ES-I3 (cell line): Measurements from ENCODE around the gene TRIM34.
A peak's percentile ranks its signal among the peaks of the same experiment; 100 is the strongest.
"Not testable (repeated sequence)": the region's sequence is repeated elsewhere in the genome, so short reads cannot be mapped to it uniquely, and the experiment has no call there.

Experiments used
- H3K36me3 ChIP-seq: 2 replicates; pipeline ENCODE4 v1.6.1; 2013; ENCODE audit warnings: mild to moderate bottlenecking, low read length, control low read depth, moderate library complexity; ENCODE audit not compliant: insufficient read depth
- H3K4me1 ChIP-seq: 2 replicates; pipeline ENCODE4 v1.6.1; 2013; ENCODE audit warnings: mild to moderate bottlenecking, control low read depth, low read length; ENCODE audit not compliant: insufficient read depth
- H3K9ac ChIP-seq: 2 replicates; pipeline ENCODE4 v1.6.1; 2013; ENCODE audit warnings: low read depth, mild to moderate bottlenecking, low read length, moderate library complexity
- H3K9me3 ChIP-seq: 2 replicates; pipeline ENCODE4 v1.6.1; 2013; ENCODE audit warnings: mild to moderate bottlenecking, low read length, moderate library complexity; ENCODE audit not compliant: control insufficient read depth, insufficient read depth

The TRIM34 gene, protein sequence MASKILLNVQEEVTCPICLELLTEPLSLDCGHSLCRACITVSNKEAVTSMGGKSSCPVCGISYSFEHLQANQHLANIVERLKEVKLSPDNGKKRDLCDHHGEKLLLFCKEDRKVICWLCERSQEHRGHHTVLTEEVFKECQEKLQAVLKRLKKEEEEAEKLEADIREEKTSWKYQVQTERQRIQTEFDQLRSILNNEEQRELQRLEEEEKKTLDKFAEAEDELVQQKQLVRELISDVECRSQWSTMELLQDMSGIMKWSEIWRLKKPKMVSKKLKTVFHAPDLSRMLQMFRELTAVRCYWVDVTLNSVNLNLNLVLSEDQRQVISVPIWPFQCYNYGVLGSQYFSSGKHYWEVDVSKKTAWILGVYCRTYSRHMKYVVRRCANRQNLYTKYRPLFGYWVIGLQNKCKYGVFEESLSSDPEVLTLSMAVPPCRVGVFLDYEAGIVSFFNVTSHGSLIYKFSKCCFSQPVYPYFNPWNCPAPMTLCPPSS

DNA sequence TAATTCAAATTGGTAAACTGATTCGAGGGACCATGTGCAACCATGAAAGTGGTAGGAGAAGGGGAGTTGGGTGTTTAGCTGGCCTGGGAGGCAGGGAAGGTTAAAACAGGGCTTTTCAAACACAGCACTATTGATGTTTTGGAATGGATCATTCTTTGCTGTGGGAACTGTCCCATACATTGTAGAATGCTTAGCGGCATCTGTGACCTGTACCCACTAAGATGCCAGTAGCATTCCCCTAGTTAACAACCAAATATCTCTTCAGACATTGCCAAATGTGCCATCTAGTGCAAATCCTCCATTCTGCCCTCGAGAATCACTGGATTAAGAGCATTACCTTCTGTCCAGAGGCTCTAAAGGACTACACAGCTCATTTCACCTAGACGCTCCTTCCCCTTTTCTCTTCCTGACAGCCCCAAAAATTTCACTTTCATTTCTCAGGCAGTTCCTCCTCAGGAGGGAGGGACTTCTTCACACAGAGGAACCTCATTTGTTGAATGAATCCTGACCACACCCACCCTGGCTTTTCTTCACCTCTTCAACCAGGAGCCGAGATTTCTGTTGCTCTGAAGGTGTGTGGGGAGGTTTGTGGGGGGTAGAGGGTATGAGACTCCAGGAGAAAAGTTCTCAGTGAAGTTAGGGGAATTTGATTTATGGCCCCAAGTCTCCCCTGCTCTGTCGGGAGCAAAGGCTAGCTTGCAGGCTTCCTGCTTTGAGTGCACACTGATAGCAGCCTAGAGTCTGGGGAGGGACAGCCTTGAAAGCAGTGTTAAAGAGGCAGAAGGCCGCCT lies at the start of gene TRIM34:
TSS of gene TRIM34 (plus strand) at position 513 of the 791 bp plus-strand sequence. CDS start 7,331 bp downstream, outside the sequence.
- Histone ChIP-seq H3K36me3 (no peaks in the 10 kb centered on the region), H3K4me1 (peaks cover 17% of the 10 kb centered on the region), H3K9me3 (no peaks in the 10 kb centered on the region), H3K9ac (peak within 1 kb of the TSS; percentile 35; the same call in 1 of the 2 replicates)

DNA sequence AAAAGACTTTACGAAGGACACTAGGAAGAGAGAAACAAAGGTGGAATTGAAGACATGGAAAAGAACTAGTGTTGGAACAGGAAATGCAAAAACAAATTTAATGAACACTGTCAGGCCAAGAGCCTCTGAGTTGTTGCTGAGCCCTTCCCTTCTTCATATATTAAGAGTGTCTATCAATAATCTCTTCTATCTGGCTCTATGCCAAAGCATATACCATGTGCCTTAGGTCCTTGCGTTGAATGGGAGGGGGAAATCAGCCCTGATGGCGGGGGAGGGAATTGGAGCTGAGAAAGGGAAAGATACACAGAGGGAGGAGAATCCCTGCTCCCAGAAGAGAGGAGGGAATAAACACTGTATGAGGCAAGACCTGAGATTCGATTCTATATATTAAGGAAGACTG lies 49.6 kb upstream of the TRIM34 start:
- Histone ChIP-seq H3K9me3 (no peaks in the 10 kb centered on the region), H3K9ac (no peak overlapping the region), H3K36me3 (no peaks in the 10 kb centered on the region), H3K4me1 (no peaks in the 10 kb centered on the region)

DNA sequence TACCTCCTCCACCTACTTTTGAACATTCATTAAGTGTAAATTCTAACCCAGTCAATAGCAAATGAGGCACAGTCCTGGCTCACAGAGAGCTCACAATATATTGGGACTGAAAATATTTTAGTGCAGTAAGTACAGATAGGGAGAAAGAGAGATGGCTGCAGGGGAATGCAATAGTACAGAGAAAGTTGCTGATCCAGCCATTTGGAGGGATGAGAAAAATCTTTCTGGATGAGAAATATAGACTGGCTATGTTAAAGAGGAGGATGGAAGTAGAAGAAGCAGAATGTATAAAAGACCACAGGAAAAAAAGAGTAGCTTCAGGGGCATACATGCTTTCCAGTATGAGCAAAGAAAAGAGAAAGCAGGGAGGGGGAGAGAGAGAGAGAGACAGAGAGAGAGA lies 47.7 kb upstream of the TRIM34 start:
- Histone ChIP-seq H3K4me1 (no peaks in the 10 kb centered on the region), H3K9me3 (no peaks in the 10 kb centered on the region), H3K36me3 (no peaks in the 10 kb centered on the region), H3K9ac (no peak overlapping the region)

DNA sequence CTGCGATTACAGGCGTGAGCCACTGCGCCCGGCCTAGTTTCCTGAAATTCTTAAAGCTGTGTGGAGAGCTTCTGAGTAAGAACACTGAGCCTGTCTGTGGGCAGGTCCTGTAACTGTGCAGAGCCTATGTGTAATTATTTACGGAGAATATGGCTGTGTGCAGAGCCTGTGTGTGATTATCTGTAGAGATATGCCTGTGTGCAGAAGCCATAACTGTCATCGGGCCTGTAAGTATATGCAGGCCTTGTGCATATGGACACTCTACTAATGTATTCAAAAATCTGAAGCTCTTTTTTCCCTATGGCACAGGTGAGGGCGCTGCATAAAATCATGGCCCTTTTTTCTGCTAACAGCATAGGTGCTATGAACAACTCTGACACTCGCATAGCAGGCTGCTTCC lies 44.2 kb upstream of the TRIM34 start, which contains the start of gene OR52B6:
TSS of gene OR52B6 (plus strand) at position 301 of the 400 bp plus-strand sequence. CDS start at position 301, 0 bp downstream.
- Histone ChIP-seq H3K9ac (no peak within 1 kb of the TSS), H3K4me1 (no peaks in the 10 kb centered on the region), H3K36me3 (no peaks in the 10 kb centered on the region), H3K9me3 (no peaks in the 10 kb centered on the region)

DNA sequence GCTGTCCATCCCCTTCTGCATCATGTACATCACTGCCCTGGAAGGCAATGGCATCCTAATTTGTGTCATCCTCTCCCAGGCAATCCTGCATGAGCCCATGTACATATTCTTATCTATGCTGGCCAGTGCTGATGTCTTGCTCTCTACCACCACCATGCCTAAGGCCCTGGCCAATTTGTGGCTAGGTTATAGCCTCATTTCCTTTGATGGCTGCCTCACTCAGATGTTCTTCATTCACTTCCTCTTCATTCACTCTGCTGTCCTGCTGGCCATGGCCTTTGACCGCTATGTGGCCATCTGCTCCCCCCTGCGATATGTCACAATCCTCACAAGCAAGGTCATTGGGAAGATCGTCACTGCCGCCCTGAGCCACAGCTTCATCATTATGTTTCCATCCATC lies 43.8 kb upstream of the TRIM34 start:
- Histone ChIP-seq H3K9me3 (no peaks in the 10 kb centered on the region), H3K4me1 (no peaks in the 10 kb centered on the region), H3K36me3 (no peaks in the 10 kb centered on the region), H3K9ac (no peak overlapping the region)

DNA sequence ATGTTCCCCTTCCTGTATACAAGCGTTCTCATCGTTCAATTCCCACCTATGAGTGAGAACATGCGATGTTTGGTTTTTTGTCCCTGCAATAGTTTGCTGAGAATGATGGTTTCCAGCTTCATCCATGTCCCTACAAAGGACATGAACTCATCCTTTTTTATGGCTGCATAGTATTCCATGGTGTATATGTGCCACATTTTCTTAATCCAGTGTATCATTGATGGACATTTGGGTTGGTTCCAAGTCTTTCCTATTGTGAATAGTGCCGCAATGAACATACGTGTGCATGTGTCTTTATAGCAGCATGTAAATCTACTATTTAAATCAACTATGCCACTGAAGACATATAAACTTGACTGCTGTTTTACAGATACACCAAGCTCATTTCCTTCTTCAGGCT lies 40.3 kb upstream of the TRIM34 start:
- H3K4me1 ChIP-seq, H3K36me3 ChIP-seq, H3K9me3 ChIP-seq, H3K9ac ChIP-seq: not testable (repeated sequence)

DNA sequence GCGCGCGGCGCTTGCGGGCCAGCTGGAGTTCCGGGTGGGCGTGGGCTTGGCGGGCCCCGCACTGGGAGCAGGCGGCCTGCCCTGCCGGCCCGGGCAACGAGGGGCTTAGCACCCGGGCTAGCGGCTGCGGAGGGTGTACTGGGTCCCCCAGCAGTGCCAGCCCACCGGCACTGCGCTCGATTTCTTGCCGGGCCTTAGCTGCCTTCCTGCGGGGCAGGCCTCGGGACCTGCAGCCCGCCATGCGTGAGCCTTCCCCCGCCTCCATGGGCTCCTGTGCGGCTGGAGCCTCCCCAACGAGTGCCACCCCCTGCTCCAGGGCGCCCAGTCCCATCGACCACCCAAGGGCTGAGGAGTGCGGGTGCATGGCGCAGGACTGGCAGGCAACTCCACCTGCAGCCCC lies 34.9 kb upstream of the TRIM34 start:
- H3K9me3 ChIP-seq, H3K36me3 ChIP-seq, H3K4me1 ChIP-seq, H3K9ac ChIP-seq: not testable (repeated sequence)

DNA sequence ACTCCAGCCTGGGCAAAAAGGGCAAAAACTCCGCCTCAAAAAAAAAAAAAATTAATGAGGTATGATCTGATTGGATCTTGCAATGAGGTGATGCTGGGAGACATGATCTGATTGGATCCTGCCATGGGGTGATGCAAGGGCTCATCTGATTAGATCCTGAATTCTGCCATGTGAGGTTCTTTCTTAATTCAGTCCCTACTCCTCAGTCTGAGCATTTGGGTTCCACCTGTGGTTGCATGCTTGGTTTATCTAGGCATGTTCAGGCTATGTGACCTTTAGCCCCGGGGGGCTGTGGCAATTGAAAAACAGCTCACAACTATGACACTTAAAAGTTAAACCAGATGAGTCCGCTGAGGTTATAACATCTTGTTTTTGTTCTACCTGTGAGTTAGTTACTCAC lies 33.2 kb upstream of the TRIM34 start:
- Histone ChIP-seq H3K9me3 (no peaks in the 10 kb centered on the region), H3K4me1 (no peaks in the 10 kb centered on the region), H3K36me3 (no peaks in the 10 kb centered on the region), H3K9ac (no peak overlapping the region)

DNA sequence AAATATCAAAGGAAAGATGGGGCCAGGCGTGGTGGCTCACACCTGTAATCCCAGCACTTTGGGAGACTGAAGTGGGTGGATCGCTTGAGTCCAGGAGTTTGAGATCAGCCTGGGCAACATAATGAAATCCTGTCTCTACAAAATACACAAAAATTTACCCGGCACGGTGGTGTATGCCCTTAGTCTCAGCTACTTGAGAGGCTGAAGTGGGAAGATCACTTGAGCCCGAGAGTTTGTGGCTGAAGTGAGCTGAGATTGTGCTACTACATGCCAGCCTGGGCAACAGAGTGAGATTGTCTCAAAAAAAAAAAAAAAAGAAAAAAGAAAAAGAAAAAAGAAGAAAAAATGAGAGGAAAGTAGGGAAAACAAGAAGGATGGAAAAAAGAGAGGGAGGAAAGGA lies 32.2 kb upstream of the TRIM34 start:
- Histone ChIP-seq H3K9ac (no peak overlapping the region), H3K9me3 (no peaks in the 10 kb centered on the region), H3K36me3 (no peaks in the 10 kb centered on the region), H3K4me1 (no peaks in the 10 kb centered on the region)

DNA sequence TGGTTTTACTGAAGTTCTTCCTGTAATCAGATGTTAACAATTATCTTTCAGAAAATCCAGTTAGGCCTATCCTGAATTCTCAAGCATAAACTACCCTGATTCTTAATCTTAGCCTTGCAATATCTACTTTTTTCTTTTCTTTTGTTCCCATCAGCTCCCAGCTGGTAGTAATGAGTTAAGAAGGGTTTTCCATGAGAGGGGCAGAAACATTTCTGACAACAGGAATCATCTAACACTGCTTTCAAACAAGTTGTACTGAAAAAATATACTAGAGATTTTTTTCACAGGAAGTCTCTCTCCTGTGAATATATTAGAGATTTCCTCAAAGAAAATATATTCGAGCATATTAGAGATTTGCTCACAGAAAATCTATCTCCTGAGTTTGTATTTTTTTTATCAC lies 31.7 kb upstream of the TRIM34 start:
- Histone ChIP-seq H3K4me1 (no peaks in the 10 kb centered on the region; the same call in 1 of the 2 replicates), H3K36me3 (no peaks in the 10 kb centered on the region), H3K9me3 (no peaks in the 10 kb centered on the region), H3K9ac (no peak overlapping the region)

DNA sequence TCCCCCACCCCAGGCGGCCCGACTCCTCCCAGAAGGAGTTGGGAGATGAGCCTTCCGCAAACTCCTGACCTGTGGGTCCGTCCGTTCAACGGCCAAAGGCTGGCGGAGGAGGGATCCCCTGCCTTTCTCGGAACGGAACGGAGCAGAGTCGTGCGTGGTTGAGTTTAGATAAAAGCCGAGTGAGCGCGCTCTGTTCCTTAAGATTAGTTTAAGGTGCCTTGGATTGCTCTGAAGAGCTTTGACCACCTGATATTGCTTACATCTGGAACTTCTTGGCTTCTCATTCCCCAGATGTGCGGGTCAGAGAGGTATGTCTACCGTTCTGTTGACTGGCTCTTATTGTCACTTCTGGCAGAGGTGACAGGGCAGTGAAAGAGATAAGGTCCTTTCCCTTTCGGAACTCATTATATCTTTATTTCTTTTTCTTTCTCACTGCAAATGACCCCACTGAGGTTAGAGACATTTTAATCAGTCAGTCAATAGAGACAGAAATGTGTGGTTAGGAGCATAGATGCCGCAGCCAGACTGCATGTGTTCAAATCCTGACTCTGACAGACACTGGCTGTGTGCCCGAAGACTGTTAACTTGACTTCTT lies 28.1 kb upstream of the TRIM34 start, which contains the start of gene TRIM6:
TSS of gene TRIM6 (plus strand) at position 31 of the 595 bp plus-strand sequence. CDS start at position 292, 261 bp downstream.
- H3K36me3 ChIP-seq: no peaks in the 10 kb centered on the region
- no peaks in the 10 kb centered on the region for H3K9me3 ChIP-seq
- no peaks in the 10 kb centered on the region; the same call in 1 of the 2 replicates for H3K4me1 ChIP-seq
- H3K9ac ChIP-seq: peak within 1 kb of the TSS; percentile 94

DNA sequence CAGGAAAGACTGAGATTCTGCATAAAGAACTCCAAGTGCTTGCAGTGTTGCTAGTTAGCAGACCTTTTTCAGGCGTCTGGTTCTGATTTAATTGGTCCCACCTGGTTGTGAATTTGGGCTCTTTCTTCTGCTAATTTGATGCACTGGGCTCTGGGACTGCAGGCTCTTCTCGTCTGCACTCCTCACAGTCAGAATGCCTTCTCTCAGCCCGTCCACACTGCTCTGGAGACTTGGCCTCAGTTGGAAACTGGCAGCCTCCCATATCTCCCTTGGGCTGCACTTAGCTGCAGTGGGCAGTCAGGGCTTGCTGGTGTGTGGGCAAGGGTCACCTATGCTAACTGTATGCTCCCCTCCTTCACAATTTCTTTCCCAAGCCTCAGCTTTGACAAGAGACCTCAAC lies 26.8 kb upstream of the TRIM34 start:
- peaks cover 2% of the 10 kb centered on the region; the same call in 1 of the 2 replicates for H3K4me1 ChIP-seq
- H3K36me3 ChIP-seq: no peaks in the 10 kb centered on the region
- H3K9ac ChIP-seq: no peak overlapping the region; the same call in 1 of the 2 replicates
- no peaks in the 10 kb centered on the region for H3K9me3 ChIP-seq

DNA sequence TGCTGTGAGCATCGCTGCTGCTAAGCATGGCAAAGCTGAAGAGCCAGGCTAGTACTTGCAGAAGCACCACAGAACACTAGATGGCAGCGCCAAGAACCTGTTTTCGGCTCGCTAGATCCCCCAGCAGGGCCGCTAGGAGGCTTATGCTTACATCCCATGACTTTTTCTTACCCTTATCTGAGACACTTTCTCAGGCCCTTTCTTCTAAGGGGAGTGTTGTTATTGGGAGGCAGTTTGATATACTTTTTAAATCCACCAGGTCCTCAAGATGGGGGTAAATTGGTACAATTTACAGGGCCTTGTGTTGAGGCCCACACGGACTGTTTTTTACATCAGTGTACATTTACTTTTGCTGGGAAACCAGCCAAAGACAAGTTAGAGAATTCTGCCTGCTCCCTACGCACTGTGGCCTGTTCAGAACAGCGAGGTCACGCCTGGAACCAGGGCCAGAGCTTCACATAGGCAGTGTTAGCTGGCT lies 24.4 kb upstream of the TRIM34 start:
- H3K36me3 ChIP-seq: peaks cover 6% of the 10 kb centered on the region; the same call in 1 of the 2 replicates
- peaks cover 2% of the 10 kb centered on the region; the same call in 1 of the 2 replicates for H3K4me1 ChIP-seq
- no peaks in the 10 kb centered on the region for H3K9me3 ChIP-seq
- no peak overlapping the region for H3K9ac ChIP-seq

DNA sequence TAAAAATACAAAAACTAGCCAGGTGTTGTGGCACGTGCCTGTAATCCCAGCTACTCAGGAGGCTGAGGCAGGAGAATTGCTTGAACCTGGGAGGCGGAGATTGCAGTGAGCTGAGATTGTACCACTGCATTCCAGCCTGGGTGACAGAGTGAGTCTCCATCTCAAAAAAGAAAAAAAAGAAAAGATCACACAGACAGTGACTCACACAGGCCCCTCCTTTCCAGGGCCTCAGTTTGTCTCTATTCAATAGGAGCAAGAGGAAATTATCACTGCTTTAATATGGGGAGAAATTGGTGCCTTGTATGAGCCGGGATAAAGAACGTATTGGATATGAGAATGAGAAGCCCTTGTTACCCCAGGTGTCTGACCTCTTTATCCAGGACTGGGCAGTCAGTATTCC lies 22.0 kb upstream of the TRIM34 start:
- H3K9me3 ChIP-seq, H3K9ac ChIP-seq, H3K4me1 ChIP-seq: not testable (repeated sequence)
- peaks cover 12% of the 10 kb centered on the region for H3K36me3 ChIP-seq
